ENCODE results near the gene OR2V2. TPM values are rescaled to one million over a fixed set of nuclear protein-coding genes. Genes with fewer than 3 reads are reported as not detected.

OR2V2 gene
- total RNA-seq, 2 experiments from 2014 or later, result not detected

DNA sequence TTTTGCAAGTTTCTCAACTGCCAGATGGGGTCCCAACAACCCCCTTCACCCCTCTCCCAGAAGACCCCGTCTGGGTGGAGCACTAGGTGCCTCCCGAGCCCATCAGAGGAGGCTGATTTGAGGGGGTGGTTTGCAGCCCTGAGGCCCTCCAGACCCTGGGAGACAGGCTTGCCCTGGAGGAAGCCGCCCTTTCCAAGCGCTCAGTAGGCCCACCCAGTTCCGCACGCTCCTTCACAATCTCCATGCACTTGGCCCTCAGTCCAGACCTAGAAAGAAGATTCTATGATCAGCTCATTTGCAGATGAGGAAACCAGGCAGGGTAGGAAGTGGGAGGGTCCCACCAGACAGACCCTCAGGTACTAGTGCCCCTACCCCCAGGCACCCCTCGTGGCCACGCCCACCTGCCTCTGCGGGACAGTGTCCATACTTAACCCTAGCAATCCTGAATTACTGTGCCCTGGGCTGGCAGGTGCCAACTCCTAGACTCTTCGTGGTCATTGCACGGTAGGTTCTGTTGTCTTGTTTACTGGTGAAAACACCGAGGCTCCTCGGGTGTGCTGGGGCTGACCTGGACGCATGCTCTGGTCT is 38.7 kb upstream of the OR2V2 start:
- peaks cover 4% of the 10 kb centered on the region for H3K4me1 ChIP-seq (ENCODE audit: insufficient read depth, low read length)
- TF ChIP-seq, protein P1, sequence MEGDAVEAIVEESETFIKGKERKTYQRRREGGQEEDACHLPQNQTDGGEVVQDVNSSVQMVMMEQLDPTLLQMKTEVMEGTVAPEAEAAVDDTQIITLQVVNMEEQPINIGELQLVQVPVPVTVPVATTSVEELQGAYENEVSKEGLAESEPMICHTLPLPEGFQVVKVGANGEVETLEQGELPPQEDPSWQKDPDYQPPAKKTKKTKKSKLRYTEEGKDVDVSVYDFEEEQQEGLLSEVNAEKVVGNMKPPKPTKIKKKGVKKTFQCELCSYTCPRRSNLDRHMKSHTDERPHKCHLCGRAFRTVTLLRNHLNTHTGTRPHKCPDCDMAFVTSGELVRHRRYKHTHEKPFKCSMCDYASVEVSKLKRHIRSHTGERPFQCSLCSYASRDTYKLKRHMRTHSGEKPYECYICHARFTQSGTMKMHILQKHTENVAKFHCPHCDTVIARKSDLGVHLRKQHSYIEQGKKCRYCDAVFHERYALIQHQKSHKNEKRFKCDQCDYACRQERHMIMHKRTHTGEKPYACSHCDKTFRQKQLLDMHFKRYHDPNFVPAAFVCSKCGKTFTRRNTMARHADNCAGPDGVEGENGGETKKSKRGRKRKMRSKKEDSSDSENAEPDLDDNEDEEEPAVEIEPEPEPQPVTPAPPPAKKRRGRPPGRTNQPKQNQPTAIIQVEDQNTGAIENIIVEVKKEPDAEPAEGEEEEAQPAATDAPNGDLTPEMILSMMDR (IDR thresholded peaks at IDR 0.05), result no peak
- DNase-seq (no peak), ATAC-seq (ENCODE audit: poor library complexity) (no peak)
- Mint-ChIP-seq H3K9me3 (no peaks in the 10 kb centered on the region), H3K4me3 (no peak overlapping the region), H3K36me3 (ENCODE audit: low read depth) (no peaks in the 10 kb centered on the region), H3K27me3 (peaks cover 90% of the 10 kb centered on the region), H3K4me1 (ENCODE audit: low read depth) (peaks cover 8% of the 10 kb centered on the region), H3K27ac (no peak overlapping the region)
- ChIA-PET POLR2A (no interaction called here), CTCF (no interaction called here)
- peaks cover 41 to 79% of the 10 kb centered on the region in 2 experiments for H3K27me3 ChIP-seq (ENCODE audit: control insufficient read depth in 1 of 2, insufficient read depth in 2 of 2, low read length in 2 of 2)
- intact Hi-C loops (cut with DNase I, micrococcal nuclease), result no loop called here
- peaks cover 0 to 7% of the 10 kb centered on the region in 2 experiments for H3K9me3 ChIP-seq (ENCODE audit: control insufficient read depth in 1 of 2, insufficient read depth in 1 of 2, low read length in 2 of 2)
- no peak overlapping the region for H3K4me3 ChIP-seq (ENCODE audit: low read length)
- no peak overlapping the region for H3K27ac ChIP-seq (ENCODE audit: low read depth in 1 of 2, low read length in 2 of 2)
- H3K36me3 ChIP-seq (ENCODE audit: insufficient read depth, low read length), result no peaks in the 10 kb centered on the region

- ChIA-PET CTCF (no interaction called here), POLR2A (no interaction called here)
- Mint-ChIP-seq H3K36me3 (ENCODE audit: low read depth) (no peaks in the 10 kb centered on the region), H3K4me3 (no peak overlapping the region), H3K4me1 (ENCODE audit: low read depth) (peaks cover under 1% of the 10 kb centered on the region), H3K27me3 (peaks cover 91% of the 10 kb centered on the region), H3K9me3 (no peaks in the 10 kb centered on the region), H3K27ac (no peak overlapping the region)
- intact Hi-C loops (cut with DNase I, micrococcal nuclease), result no loop called here
- Histone ChIP-seq H3K9me3 (ENCODE audit: control insufficient read depth in 1 of 2, insufficient read depth in 1 of 2, low read length in 2 of 2) (peaks cover 0 to 13% of the 10 kb centered on the region in 2 experiments), H3K36me3 (ENCODE audit: insufficient read depth, low read length) (no peaks in the 10 kb centered on the region), H3K27me3 (ENCODE audit: control insufficient read depth in 1 of 2, insufficient read depth in 2 of 2, low read length in 2 of 2) (peaks cover 43 to 84% of the 10 kb centered on the region in 2 experiments), H3K4me3 (ENCODE audit: low read length) (no peak overlapping the region), H3K4me1 (ENCODE audit: insufficient read depth, low read length) (no peaks in the 10 kb centered on the region), H3K27ac (ENCODE audit: low read depth in 1 of 2, low read length in 2 of 2) (no peak overlapping the region)
- DNase-seq, result no peak
- ATAC-seq (ENCODE audit: poor library complexity), result no peak
- TF ChIP-seq, protein P1 (IDR thresholded peaks at IDR 0.05), result no peak
Measured at GRCh38 chr5:181109489-181110013, 37.8 kb upstream of the OR2V2 start.

DNA sequence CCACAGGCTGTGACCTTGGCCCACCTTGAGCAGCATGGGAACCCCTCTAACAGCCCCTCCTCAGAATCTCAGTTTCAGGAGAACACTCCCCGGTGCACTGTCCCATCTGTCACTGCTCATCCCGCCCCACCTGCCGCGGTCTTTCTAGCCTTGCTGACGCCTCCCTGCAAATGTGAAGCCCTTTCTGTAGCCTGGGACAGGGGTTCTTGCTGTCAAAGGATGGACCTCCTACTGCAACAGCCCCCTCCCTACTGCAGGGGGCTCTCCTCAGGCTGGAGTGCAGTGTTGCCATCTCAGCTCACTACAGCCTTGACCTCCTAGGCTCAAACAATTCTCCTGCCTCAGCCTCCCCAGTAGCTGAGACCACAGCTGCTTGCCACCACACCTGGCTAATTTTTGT is 36.4 kb upstream of the OR2V2 start:
- POLR2A ChIA-PET, result no interaction called here
- H3K9me3 Mint-ChIP-seq, result no peaks in the 10 kb centered on the region

More for the DNA sequence above, 36.4 kb upstream of the OR2V2 start:
- H3K27ac ChIP-seq (ENCODE audit: low read depth in 1 of 2, low read length in 2 of 2), result no peak overlapping the region
- CTCF ChIA-PET, result no interaction called here
- TF ChIP-seq, protein P1 (IDR thresholded peaks at IDR 0.05), result no peak
- Mint-ChIP-seq H3K36me3 (ENCODE audit: low read depth) (no peaks in the 10 kb centered on the region), H3K27me3 (peaks cover 91% of the 10 kb centered on the region), H3K4me1 (ENCODE audit: low read depth) (no peaks in the 10 kb centered on the region), H3K4me3 (no peak overlapping the region), H3K27ac (no peak overlapping the region)
- H3K4me1 ChIP-seq (ENCODE audit: insufficient read depth, low read length), result peaks cover 7% of the 10 kb centered on the region
- no peak for DNase-seq
- peaks cover 0 to 21% of the 10 kb centered on the region in 2 experiments for H3K9me3 ChIP-seq (ENCODE audit: control insufficient read depth in 1 of 2, insufficient read depth in 1 of 2, low read length in 2 of 2)
- no peak for ATAC-seq (ENCODE audit: poor library complexity)
- no peaks in the 10 kb centered on the region for H3K36me3 ChIP-seq (ENCODE audit: insufficient read depth, low read length)
- H3K4me3 ChIP-seq (ENCODE audit: low read length), result no peak overlapping the region
- intact Hi-C loops (cut with DNase I, micrococcal nuclease), result no loop called here
- H3K27me3 ChIP-seq (ENCODE audit: control insufficient read depth in 1 of 2, insufficient read depth in 2 of 2, low read length in 2 of 2), result peaks cover 49 to 86% of the 10 kb centered on the region in 2 experiments
